WTC11 (cell line): ENCODE measurements around the gene SEC24A.

Experiments used
- CBFB ChIP-seq: sonication (generic); formaldehyde crosslinking; IDR thresholded peaks from 2 replicates; pipeline ENCODE4 v1.8.1; 2022; ENCODE audit warnings: mild to moderate bottlenecking, low read depth, missing genetic modification reagents
- CTCF ChIP-seq: fragments of 200-600 bp; IDR thresholded peaks from 2 replicates; pipeline ENCODE4 v1.8.0; 2022; ENCODE audit warnings: antibody characterized with exemption
- MAX ChIP-seq: sonication (generic); formaldehyde crosslinking; IDR thresholded peaks from 2 replicates; pipeline ENCODE4 v1.8.0; 2022; ENCODE audit warnings: mild to moderate bottlenecking, missing genetic modification reagents
- NR1H2 ChIP-seq: sonication (generic); formaldehyde crosslinking; IDR thresholded peaks from 2 replicates; pipeline ENCODE4 v1.9.0; 2021; ENCODE audit warnings: mild to moderate bottlenecking, moderate library complexity, missing genetic modification reagents
- NR2C2 ChIP-seq: sonication (generic); formaldehyde crosslinking; IDR thresholded peaks from 2 replicates; pipeline ENCODE4 v1.8.0; 2022; ENCODE audit warnings: mild to moderate bottlenecking, missing genetic modification reagents
- NR3C1 ChIP-seq: sonication (generic); formaldehyde crosslinking; conservative IDR thresholded peaks from 2 replicates; pipeline ENCODE4 v1.8.1; 2023; ENCODE audit warnings: low read depth, mild to moderate bottlenecking, missing genetic modification reagents
- STAT6 ChIP-seq: sonication (generic); formaldehyde crosslinking; conservative IDR thresholded peaks from 2 replicates; pipeline ENCODE4 v1.8.1; 2023; ENCODE audit warnings: mild to moderate bottlenecking, low read depth, missing genetic modification reagents, moderate library complexity
- USF2 ChIP-seq: sonication (generic); formaldehyde crosslinking; IDR thresholded peaks from 2 replicates; pipeline ENCODE4 v1.8.1; 2023; ENCODE audit warnings: mild to moderate bottlenecking, missing genetic modification reagents, moderate library complexity
- TF ChIP-seq, protein P1 (sequence below): fragments of 250-450 bp; sonication (Bioruptor Pico); IDR thresholded peaks from 2 replicates; pipeline ENCODE4 v1.9.0; 2021; ENCODE audit warnings: moderate library complexity, mild to moderate bottlenecking, inconsistent platforms, borderline replicate concordance
- TF ChIP-seq, protein P2 (sequence below): sonication (generic); formaldehyde crosslinking; conservative IDR thresholded peaks from 2 replicates; pipeline ENCODE4 v1.8.1; 2022; ENCODE audit warnings: mild to moderate bottlenecking, missing genetic modification reagents
- TF ChIP-seq, protein P3 (sequence below): sonication (generic); formaldehyde crosslinking; IDR thresholded peaks from 2 replicates; pipeline ENCODE4 v1.8.1; 2023; ENCODE audit warnings: mild to moderate bottlenecking, missing genetic modification reagents
- TF ChIP-seq, protein P4 (sequence below): sonication (generic); formaldehyde crosslinking; IDR thresholded peaks from 2 replicates; pipeline ENCODE4 v1.8.0; 2023; ENCODE audit warnings: missing genetic modification reagents
- TF ChIP-seq, protein P5 (sequence below): sonication (generic); formaldehyde crosslinking; IDR thresholded peaks from 2 replicates; pipeline ENCODE4 v1.8.1; 2023; ENCODE audit warnings: mild to moderate bottlenecking, missing genetic modification reagents

GRCh38 chr5:134651531-134651930 lies 2.9 kb downstream of the SEC24A start:
- TF ChIP-seq, protein P1, sequence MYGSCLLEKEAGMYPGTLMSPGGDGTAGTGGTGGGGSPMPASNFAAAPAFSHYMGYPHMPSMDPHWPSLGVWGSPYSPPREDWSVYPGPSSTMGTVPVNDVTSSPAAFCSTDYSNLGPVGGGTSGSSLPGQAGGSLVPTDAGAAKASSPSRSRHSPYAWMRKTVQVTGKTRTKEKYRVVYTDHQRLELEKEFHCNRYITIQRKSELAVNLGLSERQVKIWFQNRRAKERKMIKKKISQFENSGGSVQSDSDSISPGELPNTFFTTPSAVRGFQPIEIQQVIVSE (CRISPR knock-in tag), result no peak
- TF ChIP-seq, protein P2, sequence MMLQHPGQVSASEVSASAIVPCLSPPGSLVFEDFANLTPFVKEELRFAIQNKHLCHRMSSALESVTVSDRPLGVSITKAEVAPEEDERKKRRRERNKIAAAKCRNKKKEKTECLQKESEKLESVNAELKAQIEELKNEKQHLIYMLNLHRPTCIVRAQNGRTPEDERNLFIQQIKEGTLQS (CRISPR knock-in tag), result no peak
- TF ChIP-seq CTCF, result no peak
- TF ChIP-seq, protein P3, sequence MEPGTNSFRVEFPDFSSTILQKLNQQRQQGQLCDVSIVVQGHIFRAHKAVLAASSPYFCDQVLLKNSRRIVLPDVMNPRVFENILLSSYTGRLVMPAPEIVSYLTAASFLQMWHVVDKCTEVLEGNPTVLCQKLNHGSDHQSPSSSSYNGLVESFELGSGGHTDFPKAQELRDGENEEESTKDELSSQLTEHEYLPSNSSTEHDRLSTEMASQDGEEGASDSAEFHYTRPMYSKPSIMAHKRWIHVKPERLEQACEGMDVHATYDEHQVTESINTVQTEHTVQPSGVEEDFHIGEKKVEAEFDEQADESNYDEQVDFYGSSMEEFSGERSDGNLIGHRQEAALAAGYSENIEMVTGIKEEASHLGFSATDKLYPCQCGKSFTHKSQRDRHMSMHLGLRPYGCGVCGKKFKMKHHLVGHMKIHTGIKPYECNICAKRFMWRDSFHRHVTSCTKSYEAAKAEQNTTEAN, result no peak
- TF ChIP-seq MAX (CRISPR knock-in tag), result no peak
- TF ChIP-seq CBFB (CRISPR knock-in tag), result no peak
- TF ChIP-seq STAT6 (CRISPR knock-in tag), result no peak
- no peak for TF ChIP-seq NR1H2
- no peak for TF ChIP-seq NR3C1 (CRISPR knock-in tag)
- TF ChIP-seq USF2 (CRISPR knock-in tag), result no peak
- TF ChIP-seq NR2C2 (CRISPR knock-in tag), result no peak
- TF ChIP-seq, protein P4, sequence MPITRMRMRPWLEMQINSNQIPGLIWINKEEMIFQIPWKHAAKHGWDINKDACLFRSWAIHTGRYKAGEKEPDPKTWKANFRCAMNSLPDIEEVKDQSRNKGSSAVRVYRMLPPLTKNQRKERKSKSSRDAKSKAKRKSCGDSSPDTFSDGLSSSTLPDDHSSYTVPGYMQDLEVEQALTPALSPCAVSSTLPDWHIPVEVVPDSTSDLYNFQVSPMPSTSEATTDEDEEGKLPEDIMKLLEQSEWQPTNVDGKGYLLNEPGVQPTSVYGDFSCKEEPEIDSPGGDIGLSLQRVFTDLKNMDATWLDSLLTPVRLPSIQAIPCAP (CRISPR knock-in tag), result no peak
- TF ChIP-seq, protein P5, sequence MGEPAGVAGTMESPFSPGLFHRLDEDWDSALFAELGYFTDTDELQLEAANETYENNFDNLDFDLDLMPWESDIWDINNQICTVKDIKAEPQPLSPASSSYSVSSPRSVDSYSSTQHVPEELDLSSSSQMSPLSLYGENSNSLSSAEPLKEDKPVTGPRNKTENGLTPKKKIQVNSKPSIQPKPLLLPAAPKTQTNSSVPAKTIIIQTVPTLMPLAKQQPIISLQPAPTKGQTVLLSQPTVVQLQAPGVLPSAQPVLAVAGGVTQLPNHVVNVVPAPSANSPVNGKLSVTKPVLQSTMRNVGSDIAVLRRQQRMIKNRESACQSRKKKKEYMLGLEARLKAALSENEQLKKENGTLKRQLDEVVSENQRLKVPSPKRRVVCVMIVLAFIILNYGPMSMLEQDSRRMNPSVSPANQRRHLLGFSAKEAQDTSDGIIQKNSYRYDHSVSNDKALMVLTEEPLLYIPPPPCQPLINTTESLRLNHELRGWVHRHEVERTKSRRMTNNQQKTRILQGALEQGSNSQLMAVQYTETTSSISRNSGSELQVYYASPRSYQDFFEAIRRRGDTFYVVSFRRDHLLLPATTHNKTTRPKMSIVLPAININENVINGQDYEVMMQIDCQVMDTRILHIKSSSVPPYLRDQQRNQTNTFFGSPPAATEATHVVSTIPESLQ, result no peak
